HL-60/S4 (cell line): Measurements from ENCODE around the gene GFY.

ENCODE experiments used
- in situ Hi-C: fragments of 300-500 bp; cut with MboI; formaldehyde crosslinking; loops from 2 replicates; pipeline ENCODE4 v1.14.3; 2022; ENCODE audit warnings: low sequenced_read_pairs

The GFY gene

GRCh38 chr19:49427855-49428546, 2.8 kb downstream of the GFY start:
- in situ Hi-C loops, result loop anchor here (5.0 kb wide), 1 partner anchor 36 kb away; no protein-coding TSS in a partner anchor

- in situ Hi-C loops, result loop anchor here (5.0 kb wide), 1 partner anchor 36 kb away; no protein-coding TSS in a partner anchor
Observed at GRCh38 chr19:49428547-49429451, 3.6 kb downstream of the GFY start.

DNA sequence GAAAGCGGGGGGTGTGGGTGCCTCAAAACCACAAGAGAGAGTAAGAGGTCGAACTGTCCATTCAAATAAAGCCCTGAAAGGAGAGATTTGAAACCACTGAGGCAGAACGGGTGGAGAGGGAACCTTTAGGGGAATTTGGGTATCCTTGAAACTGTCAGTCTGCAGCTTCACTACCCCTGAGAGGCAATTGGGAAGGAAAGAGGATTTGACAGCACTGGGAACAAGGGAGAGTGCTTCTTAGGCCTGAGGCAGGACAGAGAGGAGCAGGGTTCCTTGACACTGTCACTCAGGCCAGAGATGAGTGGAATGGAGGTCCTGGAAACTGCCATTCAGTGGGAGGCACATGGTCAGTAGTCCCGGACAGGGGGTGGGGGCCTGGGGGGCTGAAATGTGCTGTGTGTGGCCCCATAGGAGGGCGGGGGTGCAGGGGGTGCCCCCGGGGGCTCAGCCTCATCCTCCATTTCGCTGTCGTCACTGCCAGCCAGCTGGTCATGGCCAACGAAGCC, 5.0 kb downstream of the GFY start:
- in situ Hi-C loops, result no loop called here

GRCh38 chr19:49430678-49431329, 5.6 kb downstream of the GFY start:
- in situ Hi-C loops, result no loop called here

DNA sequence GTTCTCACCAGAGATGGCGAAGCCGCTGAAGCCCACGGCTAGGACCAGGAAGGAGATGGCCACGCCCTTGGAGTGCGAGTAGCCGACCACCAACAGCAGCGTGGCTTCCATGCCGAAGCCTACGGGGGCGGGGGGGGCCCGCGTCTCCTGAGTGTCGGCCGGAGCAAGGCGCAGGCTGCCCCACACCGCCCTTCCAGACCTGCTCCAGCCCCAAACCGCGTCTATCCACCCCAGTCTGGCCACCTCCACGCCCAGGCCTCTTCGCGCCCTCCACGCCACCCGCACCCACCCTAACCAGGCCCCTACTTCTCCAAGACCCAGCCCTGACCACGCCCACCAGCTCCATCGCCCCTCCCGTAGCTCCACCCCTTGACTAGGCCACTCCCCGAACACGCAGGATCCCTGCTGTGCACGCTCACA, 6.2 kb downstream of the GFY start:
- in situ Hi-C loops, result no loop called here

- in situ Hi-C loops, result no loop called here
Observed at GRCh38 chr19:49432141-49433073, 7.2 kb downstream of the GFY start.

- in situ Hi-C loops, result no loop called here
Observed at GRCh38 chr19:49433240-49433901, 8.2 kb downstream of the GFY start.

DNA sequence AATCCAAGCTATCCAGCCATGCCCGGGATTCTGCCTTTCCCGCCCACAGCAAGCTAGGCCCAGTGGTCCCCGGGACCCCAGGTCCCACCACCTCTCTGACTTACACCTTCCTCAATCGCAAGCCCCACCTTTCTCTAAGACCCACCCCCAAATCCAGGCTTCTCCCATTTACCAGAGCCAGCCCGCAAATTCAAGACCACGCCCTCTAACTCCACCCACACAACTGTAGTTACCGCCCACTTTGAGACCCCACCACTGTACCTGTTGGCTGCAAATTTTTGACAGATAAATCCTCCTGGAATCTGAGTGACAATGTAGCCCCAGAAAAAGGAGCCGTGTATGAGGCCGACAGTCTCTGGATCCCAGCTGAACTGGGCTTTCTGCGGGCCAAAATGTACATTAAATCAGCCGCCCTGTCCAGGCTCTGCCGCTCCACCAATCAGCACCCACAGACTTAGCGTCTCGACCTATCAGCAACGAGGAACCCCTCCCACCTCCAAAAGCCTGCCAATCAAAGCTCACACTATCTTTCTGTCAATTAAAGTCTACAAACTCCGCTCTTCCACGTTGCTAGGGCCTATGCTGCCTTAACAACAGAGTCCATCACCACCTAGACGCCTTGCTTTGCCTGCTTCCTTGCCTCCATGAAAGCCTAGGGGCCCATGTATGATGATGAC, 9.9 kb downstream of the GFY start:
- in situ Hi-C loops, result no loop called here

DNA sequence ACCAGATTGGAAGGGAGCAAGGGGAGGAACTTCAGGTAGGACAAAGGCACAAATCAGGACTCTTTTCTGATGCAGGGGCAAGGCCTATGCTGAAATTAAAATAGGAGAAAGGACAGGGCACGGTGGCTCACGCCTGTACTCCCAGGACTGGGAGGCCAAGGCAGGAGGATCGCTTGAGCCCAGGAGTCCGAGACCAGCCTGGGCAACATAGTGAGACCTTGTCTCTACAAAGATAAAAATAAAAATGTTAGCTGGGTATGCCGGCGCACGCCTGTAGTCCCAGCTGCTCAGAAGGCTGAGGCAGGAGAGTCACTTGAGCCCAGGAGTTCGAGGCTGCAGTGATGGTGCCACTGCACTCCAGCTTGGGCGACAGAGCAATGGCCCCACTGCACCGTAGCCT, 10.5 kb downstream of the GFY start:
- in situ Hi-C loops, result no loop called here

- in situ Hi-C loops, result no loop called here
Observed at GRCh38 chr19:49436381-49437017, 11.3 kb downstream of the GFY start.

- in situ Hi-C loops, result no loop called here
Observed at GRCh38 chr19:49437231-49437630, 12.0 kb downstream of the GFY start.

- in situ Hi-C loops, result no loop called here
Observed at GRCh38 chr19:49438261-49438660, 13.1 kb downstream of the GFY start.

DNA sequence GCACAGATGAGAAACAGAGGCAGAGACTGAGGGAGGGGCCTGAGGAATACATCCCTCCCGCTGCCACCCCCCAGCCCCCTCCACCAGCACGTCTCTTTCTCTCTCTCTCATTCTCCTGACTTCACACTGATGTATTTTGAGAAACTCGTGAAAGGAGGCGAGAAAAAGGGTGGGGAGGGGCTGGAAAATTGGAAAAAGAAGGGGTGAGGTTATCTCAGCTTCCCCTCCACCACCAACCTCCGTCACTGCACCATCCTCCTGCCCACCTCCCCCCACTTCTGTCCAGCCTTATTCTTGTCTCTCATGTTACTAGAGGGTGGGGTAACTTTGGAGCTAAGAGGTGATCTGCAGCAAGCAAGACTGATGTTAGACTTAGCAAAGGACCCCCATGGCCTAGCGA, 14.6 kb downstream of the GFY start:
- in situ Hi-C loops, result no loop called here

- in situ Hi-C loops, result no loop called here
Observed at GRCh38 chr19:49440439-49441209, 15.4 kb downstream of the GFY start.

- in situ Hi-C loops, result no loop called here
Observed at GRCh38 chr19:49441210-49441959, 16.2 kb downstream of the GFY start, which contains the start of gene SLC17A7. SLC17A7 (minus strand) TSS chr19:49441527; CDS start chr19:49441379, 148 bp downstream.

- in situ Hi-C loops, result no loop called here
Observed at GRCh38 chr19:49441960-49442350, 16.8 kb downstream of the GFY start.

DNA sequence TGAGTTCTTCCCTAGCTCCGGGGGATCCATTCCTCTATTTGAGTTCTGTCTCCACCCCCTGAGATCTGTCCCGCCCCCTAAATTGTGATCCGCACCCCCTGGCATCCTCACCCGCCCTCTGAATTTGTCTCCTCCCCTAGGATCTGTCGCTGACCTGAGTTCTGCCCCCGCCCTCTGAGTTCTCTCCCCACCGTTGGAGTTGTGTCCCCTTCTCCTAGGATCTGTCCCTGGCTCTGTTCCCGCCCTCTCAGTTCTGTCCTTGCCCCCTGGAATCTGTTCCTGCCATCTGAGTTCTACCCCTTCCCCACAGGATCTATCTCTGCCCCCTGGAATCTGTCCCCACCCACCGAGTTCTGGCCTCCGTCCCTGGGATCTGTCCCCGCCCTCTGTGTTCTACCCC, 17.2 kb downstream of the GFY start:
- in situ Hi-C loops, result no loop called here
